A549 (cell line): ENCODE measurements around the gene ZNF132.

Source experiments
- BHLHE40 ChIP-seq: IDR thresholded peaks from 2 replicates; pipeline ENCODE4 v1.6.1; 2012; ENCODE audit warnings: low read depth, low read length, inconsistent platforms
- CTCF ChIP-seq: fragments of >200 bp; sonication (Bioruptor Twin); formaldehyde crosslinking; IDR thresholded peaks from 3 replicates; pipeline ENCODE4 v1.5.1; 2016
- ESRRA ChIP-seq: fragments of 150-350 bp; IDR thresholded peaks from 2 replicates; pipeline ENCODE4 v1.6.1; 2014; ENCODE audit warnings: mild to moderate bottlenecking, low read length, borderline replicate concordance
- KDM5A ChIP-seq: fragments of 200-600 bp; sonication (generic); IDR thresholded peaks from 2 replicates; pipeline ENCODE4 v1.6.1; 2016; ENCODE audit warnings: antibody characterized with exemption, mild to moderate bottlenecking
- MAFK ChIP-seq: fragments of 450-650 bp; IDR thresholded peaks from 2 replicates; pipeline ENCODE4 v1.6.1; 2014; ENCODE audit not compliant: partially characterized antibody
- NPAS2 ChIP-seq: fragments of 250-450 bp; sonication (Bioruptor Pico); IDR thresholded peaks from 2 replicates; pipeline ENCODE4 v1.8.0; 2022; ENCODE audit warnings: mild to moderate bottlenecking, moderate library complexity, borderline replicate concordance
- REST ChIP-seq: fragments of 200-600 bp; sonication (generic); IDR thresholded peaks from 2 replicates; pipeline ENCODE4 v1.6.1; 2016; ENCODE audit warnings: antibody characterized with exemption, mild to moderate bottlenecking, moderate library complexity
- RFX5 ChIP-seq: fragments of 450-650 bp; IDR thresholded peaks from 2 replicates; pipeline ENCODE4 v1.7.1; 2014; ENCODE audit warnings: antibody characterized with exemption, mild to moderate bottlenecking, moderate library complexity

GRCh38 chr19:58460039-58460438 is 20.1 kb upstream of the ZNF132 start:
- TF ChIP-seq MAFK (no peak), KDM5A (no peak), CTCF (no peak), RFX5 (no peak), NPAS2 (CRISPR knock-in tag) (no peak), REST (no peak), BHLHE40 (no peak), ESRRA (no peak)
